Activated CD8-positive, alpha-beta memory T cell treated with anti-CD3 and anti-CD28 coated beads, Interleukin-2, amount 50 U/mL, for 24 hours (primary cell): ENCODE data around the gene KIAA1191.
"Not testable (repeated sequence)": the region's sequence is repeated elsewhere in the genome, so short reads cannot be mapped to it uniquely, and the experiment has no call there.

Experiments
- DNase-seq: peaks from one replicate; pipeline ENCODE4 v3.0.0-alpha.2; 2020; ENCODE audit errors: extremely low read depth

Gene KIAA1191

GRCh38 chr5:176361437-176362232, at the start of gene KIAA1191:
TSS of gene KIAA1191 (minus strand) at chr5:176361764. CDS start at chr5:176359508, 2,256 bp downstream.
- peak; percentile 87 for DNase-seq

GRCh38 chr5:176410486-176411180, 49.1 kb upstream of the KIAA1191 start:
- no peak for DNase-seq

- DNase-seq = no peak
Observed at GRCh38 chr5:176409765-176410164, 48.2 kb upstream of the KIAA1191 start.

- no peak for DNase-seq
Observed at GRCh38 chr5:176408590-176408989, 47.0 kb upstream of the KIAA1191 start.

- DNase-seq = not testable (repeated sequence)
Observed at GRCh38 chr5:176408252-176408573, 46.6 kb upstream of the KIAA1191 start.

- DNase-seq = no peak
Observed at GRCh38 chr5:176407456-176408251, 46.1 kb upstream of the KIAA1191 start.

- DNase-seq = no peak
Observed at GRCh38 chr5:176406436-176407052, 45.0 kb upstream of the KIAA1191 start.

GRCh38 chr5:176405656-176406435, 44.3 kb upstream of the KIAA1191 start:
- no peak for DNase-seq

- no peak for DNase-seq
Observed at GRCh38 chr5:176401281-176402205, 40.0 kb upstream of the KIAA1191 start.

- no peak for DNase-seq
Observed at GRCh38 chr5:176400382-176401156, 39.0 kb upstream of the KIAA1191 start.

- DNase-seq = no peak
Observed at GRCh38 chr5:176397736-176398420, 36.3 kb upstream of the KIAA1191 start.

- DNase-seq = no peak
Observed at GRCh38 chr5:176396330-176396729, 34.8 kb upstream of the KIAA1191 start.

GRCh38 chr5:176394881-176395675, 33.5 kb upstream of the KIAA1191 start:
- no peak for DNase-seq

GRCh38 chr5:176394096-176394495, 32.5 kb upstream of the KIAA1191 start:
- DNase-seq = no peak

GRCh38 chr5:176392526-176392925, 31.0 kb upstream of the KIAA1191 start:
- no peak for DNase-seq

GRCh38 chr5:176391999-176392398, 30.4 kb upstream of the KIAA1191 start:
- DNase-seq = no peak

GRCh38 chr5:176391479-176391878, 29.9 kb upstream of the KIAA1191 start:
- DNase-seq = no peak
